Small intestine (tissue), 7 donors: ENCODE measurements around the gene ZNF69. TPM values are rescaled to one million over a fixed set of nuclear protein-coding genes. Genes with fewer than 3 reads are reported as not detected.
"Not testable (repeated sequence)": the region's sequence is repeated elsewhere in the genome, so short reads cannot be mapped to it uniquely, and the experiment has no call there.

Experiments
- DNase-seq, 2 donors: peaks; one replicate each; pipeline versions ENCODE4 v3.0.0 to v3.0.0-alpha.2; 2013
- FAIRE-seq: peaks from 2 replicates; lab custom pipeline; 2012; peaks lifted over from hg19 to GRCh38; lab: Jason Lieb, UNC
- H3K27ac ChIP-seq, 3 donors: one replicate each; pipeline ENCODE4 v1.5.1; 2013; ENCODE audit warnings: low read length in 2 of 3, mild to moderate bottlenecking in 2 of 3, control low read depth in 1 of 3, inconsistent platforms in 1 of 3, low read depth in 1 of 3, moderate library complexity in 1 of 3
- H3K27me3 ChIP-seq, 3 donors: one replicate each; pipeline ENCODE4 v1.6.1; 2013; ENCODE audit warnings: low read length in 3 of 3, inconsistent platforms in 1 of 3; ENCODE audit not compliant: control insufficient read depth in 3 of 3, insufficient read depth in 3 of 3
- H3K36me3 ChIP-seq, 3 donors: one replicate each; pipeline ENCODE4 v1.6.1; 2013; ENCODE audit warnings: low read length in 3 of 3, inconsistent platforms in 1 of 3, low read depth in 1 of 3, mild to moderate bottlenecking in 1 of 3, moderate library complexity in 1 of 3; ENCODE audit not compliant: control insufficient read depth in 3 of 3, insufficient read depth in 2 of 3
- H3K4me1 ChIP-seq, 3 donors: one replicate each; pipeline ENCODE4 v1.6.1; 2013; ENCODE audit warnings: low read length in 2 of 3, inconsistent platforms in 1 of 3, low read depth in 1 of 3, mild to moderate bottlenecking in 1 of 3, moderate library complexity in 1 of 3; ENCODE audit not compliant: control insufficient read depth in 3 of 3, insufficient read depth in 2 of 3
- H3K4me3 ChIP-seq, 3 donors: one replicate each; pipeline ENCODE4 v1.5.1; 2013; ENCODE audit warnings: low read length in 3 of 3, control low read depth in 1 of 3, inconsistent platforms in 1 of 3, low read depth in 1 of 3, mild to moderate bottlenecking in 1 of 3, moderate library complexity in 1 of 3
- H3K9me3 ChIP-seq, 2 donors: one replicate each; pipeline ENCODE4 v1.6.1; 2013; ENCODE audit warnings: low read depth in 1 of 2, low read length in 1 of 2; ENCODE audit not compliant: control insufficient read depth in 2 of 2, insufficient read depth in 1 of 2
- WGBS, 3 donors: extraction: QIAGEN DNeasy Blood & Tissue Kit; methylation state at CpG; one replicate each; pipeline ENCODE4 v1.1.7; 2013; 5-methylcytosine and 5-hydroxymethylcytosine counted together
- polyA plus RNA-seq, 4 donors: library from polyadenylated mRNA; stranded (reverse) in 3 of 4; unstranded in 1 of 4; fragments of 200-250 nt in 3 of 4; fragments of 120-200 nt in 1 of 4; gene quantifications; one replicate each; pipeline versions ENCODE4 v1.2.1 to v1.2.3, GENCODE V29; 2013
- donor health status: healthy with polysubstance abuse.
- donor health status: control.
- donor health status: control.
- donor health status: Bipolar disorder and iron deficiency.
- donor health status: healthy.

Gene ZNF69
- polyA plus RNA-seq, 4 donors = 1.4 to 30.4 (median 3.9) TPM

GRCh38 chr19:11856596-11857250 lies 30.9 kb upstream of the ZNF69 start:
- Histone ChIP-seq H3K27me3 (no peaks in the 10 kb centered on the region), H3K4me3 (no peak overlapping the region), H3K9me3 (peaks cover 0 to 31% of the 10 kb centered on the region in 2 donors), H3K27ac (peak overlapping the region in 1 of 3 donors; percentile 71), H3K4me1 (peaks cover 0 to 19% (median 2%) of the 10 kb centered on the region in 3 donors), H3K36me3 (no peaks in the 10 kb centered on the region)
- DNase-seq = peak; percentile 42 to 84
- no peak for FAIRE-seq
- 49 to 75% (median 53%) methylated on average over 12 of the region's 12 CpGs for WGBS, 3 donors

- Histone ChIP-seq H3K4me1 (peaks cover 0 to 18% (median 2%) of the 10 kb centered on the region in 3 donors), H3K36me3 (peaks cover 0 to 3% (median 0%) of the 10 kb centered on the region in 3 donors), H3K4me3 (no peak overlapping the region), H3K9me3 (peaks cover 0 to 47% of the 10 kb centered on the region in 2 donors), H3K27ac (no peak overlapping the region), H3K27me3 (no peaks in the 10 kb centered on the region)
- DNase-seq (no peak), FAIRE-seq (no peak)
- 90 to 94% (median 91%) methylated on average over 7 of the region's 7 CpGs for WGBS, 3 donors
Measured at GRCh38 chr19:11860721-11861120, 26.9 kb upstream of the ZNF69 start.

GRCh38 chr19:11861301-11861700 lies 26.3 kb upstream of the ZNF69 start:
- 82 to 96% (median 94%) methylated on average over 2 of the region's 2 CpGs for WGBS, 3 donors
- DNase-seq (no peak), FAIRE-seq (no peak)
- no peak overlapping the region for H3K27ac ChIP-seq
- H3K4me3 ChIP-seq = no peak overlapping the region
- peaks cover 0 to 51% of the 10 kb centered on the region in 2 donors for H3K9me3 ChIP-seq
- no peaks in the 10 kb centered on the region for H3K27me3 ChIP-seq
- peaks cover 0 to 13% (median 2%) of the 10 kb centered on the region in 3 donors for H3K4me1 ChIP-seq
- H3K36me3 ChIP-seq = peaks cover 0 to 3% (median 0%) of the 10 kb centered on the region in 3 donors

GRCh38 chr19:11867766-11868165 lies 19.8 kb upstream of the ZNF69 start:
- not testable (repeated sequence) for H3K27me3 ChIP-seq, H3K4me1 ChIP-seq, DNase-seq, H3K27ac ChIP-seq, H3K4me3 ChIP-seq, FAIRE-seq, H3K36me3 ChIP-seq
- WGBS, 3 donors = 92 to 96% (median 93%) methylated on average over 4 of the region's 4 CpGs
- peaks cover 0 to 68% of the 10 kb centered on the region in 2 donors for H3K9me3 ChIP-seq

GRCh38 chr19:11868188-11868587 lies 19.4 kb upstream of the ZNF69 start:
- Histone ChIP-seq H3K27me3 (no peaks in the 10 kb centered on the region), H3K36me3 (peaks cover 3 to 8% (median 4%) of the 10 kb centered on the region in 3 donors), H3K9me3 (peaks cover 0 to 66% of the 10 kb centered on the region in 2 donors), H3K4me3 (no peak overlapping the region), H3K27ac (no peak overlapping the region), H3K4me1 (no peaks in the 10 kb centered on the region)
- FAIRE-seq = no peak
- 95 to 97% (median 96%) methylated on average over 8 of the region's 8 CpGs for WGBS, 3 donors
- DNase-seq = no peak

- 91 to 94% (median 92%) methylated on average over 9 of the region's 9 CpGs for WGBS, 3 donors
- H3K4me3 ChIP-seq = no peak overlapping the region
- FAIRE-seq (no peak), DNase-seq (no peak)
- no peaks in the 10 kb centered on the region for H3K4me1 ChIP-seq
- H3K36me3 ChIP-seq = peaks cover 0 to 4% (median 4%) of the 10 kb centered on the region in 3 donors
- peaks cover 0 to 36% of the 10 kb centered on the region in 2 donors for H3K9me3 ChIP-seq
- H3K27me3 ChIP-seq = no peaks in the 10 kb centered on the region
- H3K27ac ChIP-seq = no peak overlapping the region
Measured at GRCh38 chr19:11872624-11873023, 15.0 kb upstream of the ZNF69 start.

- no peak for DNase-seq
Measured at GRCh38 chr19:11873762-11874161, 13.8 kb upstream of the ZNF69 start.

GRCh38 chr19:11879687-11880266 lies 7.8 kb upstream of the ZNF69 start:
- H3K36me3 ChIP-seq, H3K27ac ChIP-seq, H3K4me3 ChIP-seq, H3K27me3 ChIP-seq, H3K4me1 ChIP-seq, FAIRE-seq: not testable (repeated sequence)
- WGBS, 3 donors = 78 to 85% (median 83%) methylated on average over 16 of the region's 16 CpGs
- peak in 1 of 2 donors; percentile 24 for DNase-seq
- H3K9me3 ChIP-seq = peaks cover 2 to 15% of the 10 kb centered on the region in 2 donors

More at GRCh38 chr19:11873762-11874161, 13.8 kb upstream of the ZNF69 start:
- Histone ChIP-seq H3K4me1 (no peaks in the 10 kb centered on the region), H3K27me3 (no peaks in the 10 kb centered on the region), H3K4me3 (no peak overlapping the region), H3K27ac (no peak overlapping the region), H3K9me3 (peaks cover 0 to 30% of the 10 kb centered on the region in 2 donors), H3K36me3 (no peaks in the 10 kb centered on the region)
- 60 to 73% (median 71%) methylated on average over 1 of the region's 1 CpG for WGBS, 3 donors
- FAIRE-seq = no peak
